GM12892 (cell line): ENCODE results near the gene CC2D2B.
"Not testable (repeated sequence)": the region's sequence is repeated elsewhere in the genome, so short reads cannot be mapped to it uniquely, and the experiment has no call there.

Source experiments
- DNase-seq: peaks from one replicate; pipeline ENCODE4 v3.0.0; 2011; ENCODE audit not compliant: insufficient read length
- FAIRE-seq: peaks from 2 replicates; lab custom pipeline; 2011; peaks lifted over from hg19 to GRCh38; lab: Jason Lieb, UNC
- POLR2A ChIP-seq: IDR thresholded peaks from 2 replicates; pipeline ENCODE4 v1.6.1; 2011; ENCODE audit warnings: low read depth, low read length, control low read depth
- POLR2AphosphoS5 ChIP-seq: IDR thresholded peaks from 2 replicates; pipeline ENCODE4 v1.6.1; 2011; ENCODE audit warnings: low read depth, low read length, control low read depth
- TAF1 ChIP-seq: IDR thresholded peaks from 2 replicates; pipeline ENCODE4 v1.6.1; 2011; ENCODE audit warnings: low read depth, mild to moderate bottlenecking, control low read depth, low read length, borderline replicate concordance

Gene CC2D2B

GRCh38 chr10:95876756-95877155 lies 31.0 kb upstream of the CC2D2B start:
- peak; percentile 64 for FAIRE-seq
- TF ChIP-seq POLR2A (peak; percentile 57; the same call in 1 of the 2 replicates), TAF1 (no peak)
- no peak for DNase-seq

- FAIRE-seq (no peak), DNase-seq (no peak)
- TF ChIP-seq POLR2AphosphoS5 (peak; percentile 40; the same call in 1 of the 2 replicates), POLR2A (peak; percentile 45; the same call in 1 of the 2 replicates), TAF1 (no peak)
Measured at GRCh38 chr10:95877881-95878280, 29.9 kb upstream of the CC2D2B start.

GRCh38 chr10:95880704-95881103 lies 27.1 kb upstream of the CC2D2B start:
- FAIRE-seq (peak; percentile 90), DNase-seq (peak; percentile 18)
- TF ChIP-seq POLR2AphosphoS5 = no peak
- TF ChIP-seq TAF1 = no peak
- TF ChIP-seq POLR2A = no peak

- DNase-seq (no peak), FAIRE-seq (no peak)
- TF ChIP-seq POLR2AphosphoS5 (no peak), POLR2A (no peak), TAF1 (no peak)
Measured at GRCh38 chr10:95881316-95881715, 26.5 kb upstream of the CC2D2B start.

GRCh38 chr10:95889830-95890229 lies 17.9 kb upstream of the CC2D2B start:
- DNase-seq (no peak), FAIRE-seq (no peak)
- TF ChIP-seq TAF1 (no peak), POLR2AphosphoS5 (no peak), POLR2A (no peak)

- TF ChIP-seq POLR2A = no peak
- no peak for TF ChIP-seq POLR2AphosphoS5
- no peak for TF ChIP-seq TAF1
- FAIRE-seq (no peak), DNase-seq (no peak)
Measured at GRCh38 chr10:95896071-95896850, 11.5 kb upstream of the CC2D2B start.

- DNase-seq, FAIRE-seq: not testable (repeated sequence)
Measured at GRCh38 chr10:95905897-95906580, 1.7 kb upstream of the CC2D2B start.

GRCh38 chr10:95906677-95907455 lies 909 bp upstream of the CC2D2B start:
- DNase-seq = peak; percentile 30
- TF ChIP-seq TAF1 = no peak
- no peak for TF ChIP-seq POLR2A
- TF ChIP-seq POLR2AphosphoS5 = no peak
- no peak for FAIRE-seq

- DNase-seq (no peak), FAIRE-seq (peak; percentile 51)
- no peak for TF ChIP-seq POLR2A
- no peak for TF ChIP-seq TAF1
- TF ChIP-seq POLR2AphosphoS5 = no peak
Measured at GRCh38 chr10:95908450-95908849, 675 bp downstream of the CC2D2B start.

GRCh38 chr10:95909561-95909960 lies 1.8 kb downstream of the CC2D2B start:
- FAIRE-seq = no peak
- DNase-seq = no peak
- TF ChIP-seq TAF1 (no peak), POLR2AphosphoS5 (no peak), POLR2A (no peak)

GRCh38 chr10:95916039-95916438 lies 8.3 kb downstream of the CC2D2B start:
- FAIRE-seq = not testable (repeated sequence)

GRCh38 chr10:95920798-95921426 lies 13.1 kb downstream of the CC2D2B start:
- FAIRE-seq = no peak
- no peak for DNase-seq
- no peak for TF ChIP-seq POLR2A
- TF ChIP-seq TAF1 = no peak
- TF ChIP-seq POLR2AphosphoS5 = no peak

More at GRCh38 chr10:95916039-95916438, 8.3 kb downstream of the CC2D2B start:
- not testable (repeated sequence) for DNase-seq
